K562 (cell line): ENCODE data around the gene TMEM135. TPM values are rescaled to one million over a fixed set of nuclear protein-coding genes. Genes with fewer than 3 reads are reported as not detected.

Experiments used
- ATF7 ChIP-seq: fragments of 450-650 bp; IDR thresholded peaks from 2 replicates; pipeline ENCODE4 v1.7.1; 2014; ENCODE audit warnings: mild to moderate bottlenecking, moderate library complexity
- DMBX1 ChIP-seq: fragments of 250-450 bp; sonication (Bioruptor Pico); IDR thresholded peaks from 2 replicates; pipeline ENCODE4 v1.8.0; 2022; ENCODE audit warnings: inconsistent platforms, mild to moderate bottlenecking, moderate library complexity, borderline replicate concordance
- ESRRB ChIP-seq: fragments of 250-450 bp; sonication (Bioruptor Pico); IDR thresholded peaks from 2 replicates; pipeline ENCODE4 v1.5.0; 2020; ENCODE audit warnings: mild to moderate bottlenecking, moderate library complexity, borderline replicate concordance
- FOSL1 ChIP-seq: fragments of 200-800 bp; sonication (Bioruptor generic); conservative IDR thresholded peaks from 2 replicates; pipeline ENCODE4 v1.6.1; 2016; ENCODE audit warnings: missing genetic modification characterization, missing compliant biosample characterization
- FOXA1 ChIP-seq: fragments of 450-650 bp; IDR thresholded peaks from 2 replicates; pipeline ENCODE4 v1.6.1; 2016; ENCODE audit warnings: mild to moderate bottlenecking, borderline replicate concordance
- FOXP1 ChIP-seq: sonication (generic); formaldehyde crosslinking; IDR thresholded peaks from 2 replicates; pipeline ENCODE4 v1.8.0; 2022; ENCODE audit warnings: mild to moderate bottlenecking, missing genetic modification reagents
- GABPB2 ChIP-seq: fragments of 250-450 bp; sonication (Bioruptor Pico); conservative IDR thresholded peaks from 2 replicates; pipeline ENCODE4 v1.5.1; 2021; ENCODE audit warnings: mild to moderate bottlenecking
- HDGF ChIP-seq: fragments of 450-650 bp; IDR thresholded peaks from 2 replicates; pipeline ENCODE4 v1.6.1; 2016
- HOXB6 ChIP-seq: fragments of 250-450 bp; sonication (Bioruptor Pico); IDR thresholded peaks from 2 replicates; pipeline ENCODE4 v1.5.1; 2022; ENCODE audit warnings: mild to moderate bottlenecking, borderline replicate concordance
- MTA3 ChIP-seq: fragments of 450-650 bp; formaldehyde crosslinking; IDR thresholded peaks from 2 replicates; pipeline ENCODE4 v1.6.1; 2017; ENCODE audit warnings: mild to moderate bottlenecking, borderline replicate concordance
- NR3C1 ChIP-seq: sonication (generic); formaldehyde crosslinking; IDR thresholded peaks from 2 replicates; pipeline ENCODE4 v1.8.1; 2022; ENCODE audit warnings: missing genetic modification reagents
- PML ChIP-seq: IDR thresholded peaks from 2 replicates; pipeline ENCODE4 v1.6.1; 2012; ENCODE audit warnings: low read length, inconsistent platforms
- POLR2A ChIP-seq: fragments of 450-650 bp; conservative IDR thresholded peaks from 2 replicates; pipeline ENCODE4 v1.6.1; 2016
- POLR2H ChIP-seq: IDR thresholded peaks from 2 replicates; pipeline ENCODE4 v1.6.1; 2016; ENCODE audit warnings: missing genetic modification characterization, low read depth, mild to moderate bottlenecking, control low read depth, missing compliant biosample characterization, moderate library complexity
- RB1 ChIP-seq: fragments of 450-650 bp; IDR thresholded peaks from 2 replicates; pipeline ENCODE4 v1.6.1; 2017; ENCODE audit warnings: low read depth, mild to moderate bottlenecking
- SLC30A9 ChIP-seq: fragments of 250-450 bp; sonication (Bioruptor Pico); IDR thresholded peaks from 2 replicates; pipeline ENCODE4 v1.8.0; 2022; ENCODE audit warnings: mild to moderate bottlenecking, moderate library complexity
- SP1 ChIP-seq: sonication (generic); formaldehyde crosslinking; IDR thresholded peaks from 2 replicates; pipeline ENCODE4 v1.8.1; 2022; ENCODE audit warnings: mild to moderate bottlenecking, missing genetic modification reagents
- SUPT5H ChIP-seq: fragments of 450-650 bp; IDR thresholded peaks from 2 replicates; pipeline ENCODE4 v1.6.1; 2016
- XRCC3 ChIP-seq: fragments of 450-650 bp; IDR thresholded peaks from 2 replicates; pipeline ENCODE4 v1.6.1; 2017; ENCODE audit warnings: mild to moderate bottlenecking, moderate library complexity
- ZBTB7A ChIP-seq: IDR thresholded peaks from 2 replicates; pipeline ENCODE4 v1.6.1; 2011; ENCODE audit warnings: low read depth, mild to moderate bottlenecking, low read length, moderate library complexity, borderline replicate concordance; ENCODE audit not compliant: control insufficient read depth
- polyA plus RNA-seq, 8 experiments: library from polyadenylated mRNA; depleted of rRNA in 4 of 8; stranded (reverse) in 5 of 8; unstranded in 3 of 8; fragments of >200 nt; fragmentation: Nextera tagmentation in 2 of 8; fragmentation: Illumina TruSeq in 1 of 8; extraction: Ambion mirVana in 2 of 8; extraction: Trizol in 1 of 8; gene quantifications; 2 replicates each; pipeline versions ENCODE4 v1.2.1 to v1.2.3, GENCODE V29; 2011 to 2014; ENCODE audit warnings: inconsistent platforms in 1 of 8, missing spikeins in 1 of 8
- total RNA-seq, 7 experiments: library from RNA; depleted of rRNA in 6 of 7; stranded (reverse); fragments of >200 nt in 6 of 7; fragmentation: Illumina TruSeq in 2 of 7; extraction: Trizol in 2 of 7; gene quantifications; 2 replicates each; pipeline versions ENCODE4 v1.2.1 to v1.2.3, GENCODE V29; 2011 to 2021; ENCODE audit warnings: low replicate concordance in 1 of 7
- TF ChIP-seq, protein P1 (sequence below): sonication (generic); formaldehyde crosslinking; IDR thresholded peaks from 2 replicates; pipeline ENCODE4 v1.8.0; 2022; ENCODE audit warnings: mild to moderate bottlenecking, low read depth, missing genetic modification reagents
- TF ChIP-seq, protein P2 (sequence below): fragments of 250-450 bp; sonication (Bioruptor Pico); IDR thresholded peaks from 2 replicates; pipeline ENCODE4 v1.4.0; 2020; ENCODE audit warnings: mild to moderate bottlenecking
- TF ChIP-seq, protein P3 (sequence below): conservative IDR thresholded peaks from 2 replicates; pipeline ENCODE4 v1.6.1; 2011; ENCODE audit warnings: low read depth, mild to moderate bottlenecking, low read length; ENCODE audit not compliant: control insufficient read depth
- TF ChIP-seq, protein P4 (sequence below): fragments of 450-650 bp; IDR thresholded peaks from 2 replicates; pipeline ENCODE4 v1.6.1; 2016; ENCODE audit warnings: mild to moderate bottlenecking

TMEM135 gene
- total and polyA plus RNA-seq, 9 of the 15 experiments (the other 6 are each of a cell fraction or from before 2014, with no cell fraction given): 17.3 to 53.6 (median 24.9) TPM

DNA sequence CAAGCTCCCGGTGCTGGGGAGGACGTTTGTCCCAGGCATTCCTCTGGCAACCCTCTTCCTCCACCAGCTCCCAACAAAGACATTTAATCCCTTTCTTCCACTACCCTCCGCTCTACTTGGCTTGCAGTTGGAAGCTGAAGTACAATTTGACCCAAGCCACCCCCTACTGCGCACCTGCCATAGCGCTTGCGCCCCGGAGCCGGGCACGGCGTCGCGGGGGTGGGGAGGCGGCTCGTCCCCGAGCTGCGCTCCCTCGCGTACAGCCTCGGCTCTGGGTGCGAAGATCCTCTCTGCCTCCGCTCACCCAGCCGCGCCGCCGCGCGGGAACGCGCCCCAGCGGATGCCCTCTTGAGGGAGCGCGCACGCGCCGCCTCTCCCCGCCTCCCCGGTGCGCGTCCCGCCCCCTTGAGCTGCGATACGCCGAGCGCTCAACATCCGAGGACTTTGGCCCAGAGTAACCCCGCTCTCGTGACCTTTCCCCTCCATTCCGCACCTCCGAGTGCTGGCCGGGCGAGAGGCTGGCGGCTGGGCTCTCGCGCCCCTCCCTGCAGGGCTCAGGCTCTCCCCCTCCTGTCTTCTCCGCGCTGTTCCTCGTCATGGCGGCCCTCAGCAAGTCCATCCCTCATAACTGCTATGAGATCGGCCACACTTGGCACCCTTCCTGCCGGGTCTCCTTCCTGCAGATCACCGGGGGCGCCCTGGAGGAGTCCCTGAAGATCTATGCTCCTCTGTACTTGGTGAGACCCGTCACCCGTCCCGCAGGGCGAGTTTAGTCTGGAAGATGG is at the start of gene TMEM135 (continued):
- TF ChIP-seq, protein P1, sequence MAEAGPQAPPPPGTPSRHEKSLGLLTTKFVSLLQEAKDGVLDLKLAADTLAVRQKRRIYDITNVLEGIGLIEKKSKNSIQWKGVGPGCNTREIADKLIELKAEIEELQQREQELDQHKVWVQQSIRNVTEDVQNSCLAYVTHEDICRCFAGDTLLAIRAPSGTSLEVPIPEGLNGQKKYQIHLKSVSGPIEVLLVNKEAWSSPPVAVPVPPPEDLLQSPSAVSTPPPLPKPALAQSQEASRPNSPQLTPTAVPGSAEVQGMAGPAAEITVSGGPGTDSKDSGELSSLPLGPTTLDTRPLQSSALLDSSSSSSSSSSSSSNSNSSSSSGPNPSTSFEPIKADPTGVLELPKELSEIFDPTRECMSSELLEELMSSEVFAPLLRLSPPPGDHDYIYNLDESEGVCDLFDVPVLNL (CRISPR knock-in tag): no peak
- TF ChIP-seq SLC30A9 (no peak), HDGF (no peak), MTA3 (peak; percentile 72; the same call in 1 of the 2 replicates), DMBX1 (CRISPR knock-in tag) (peak; percentile 42; the same call in 1 of the 2 replicates), XRCC3 (no peak), SUPT5H (peak; percentile 78), POLR2A (peak; percentile 82), RB1 (peak; percentile 85), PML (peak; percentile 47; the same call in 1 of the 2 replicates), ESRRB (no peak), ATF7 (peak; percentile 74), FOXP1 (CRISPR knock-in tag) (0 out of 2 replicates have a peak, but pooled peaks have one; percentile 37), SP1 (CRISPR knock-in tag) (peak; percentile 88), GABPB2 (CRISPR knock-in tag) (no peak), NR3C1 (CRISPR knock-in tag) (no peak), HOXB6 (CRISPR knock-in tag) (no peak), FOSL1 (no peak; the same call in 1 of the 2 replicates), FOXA1 (no peak), ZBTB7A (no peak; the same call in 1 of the 2 replicates), POLR2H (tag) (peak; percentile 46)
- TF ChIP-seq, protein P2, sequence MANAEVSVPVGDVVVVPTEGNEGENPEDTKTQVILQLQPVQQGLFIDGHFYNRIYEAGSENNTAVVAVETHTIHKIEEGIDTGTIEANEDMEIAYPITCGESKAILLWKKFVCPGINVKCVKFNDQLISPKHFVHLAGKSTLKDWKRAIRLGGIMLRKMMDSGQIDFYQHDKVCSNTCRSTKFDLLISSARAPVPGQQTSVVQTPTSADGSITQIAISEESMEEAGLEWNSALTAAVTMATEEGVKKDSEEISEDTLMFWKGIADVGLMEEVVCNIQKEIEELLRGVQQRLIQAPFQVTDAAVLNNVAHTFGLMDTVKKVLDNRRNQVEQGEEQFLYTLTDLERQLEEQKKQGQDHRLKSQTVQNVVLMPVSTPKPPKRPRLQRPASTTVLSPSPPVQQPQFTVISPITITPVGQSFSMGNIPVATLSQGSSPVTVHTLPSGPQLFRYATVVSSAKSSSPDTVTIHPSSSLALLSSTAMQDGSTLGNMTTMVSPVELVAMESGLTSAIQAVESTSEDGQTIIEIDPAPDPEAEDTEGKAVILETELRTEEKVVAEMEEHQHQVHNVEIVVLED (CRISPR knock-in tag): peak; percentile 84
- TF ChIP-seq, protein P3, sequence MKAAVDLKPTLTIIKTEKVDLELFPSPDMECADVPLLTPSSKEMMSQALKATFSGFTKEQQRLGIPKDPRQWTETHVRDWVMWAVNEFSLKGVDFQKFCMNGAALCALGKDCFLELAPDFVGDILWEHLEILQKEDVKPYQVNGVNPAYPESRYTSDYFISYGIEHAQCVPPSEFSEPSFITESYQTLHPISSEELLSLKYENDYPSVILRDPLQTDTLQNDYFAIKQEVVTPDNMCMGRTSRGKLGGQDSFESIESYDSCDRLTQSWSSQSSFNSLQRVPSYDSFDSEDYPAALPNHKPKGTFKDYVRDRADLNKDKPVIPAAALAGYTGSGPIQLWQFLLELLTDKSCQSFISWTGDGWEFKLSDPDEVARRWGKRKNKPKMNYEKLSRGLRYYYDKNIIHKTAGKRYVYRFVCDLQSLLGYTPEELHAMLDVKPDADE: no peak
- TF ChIP-seq, protein P4, sequence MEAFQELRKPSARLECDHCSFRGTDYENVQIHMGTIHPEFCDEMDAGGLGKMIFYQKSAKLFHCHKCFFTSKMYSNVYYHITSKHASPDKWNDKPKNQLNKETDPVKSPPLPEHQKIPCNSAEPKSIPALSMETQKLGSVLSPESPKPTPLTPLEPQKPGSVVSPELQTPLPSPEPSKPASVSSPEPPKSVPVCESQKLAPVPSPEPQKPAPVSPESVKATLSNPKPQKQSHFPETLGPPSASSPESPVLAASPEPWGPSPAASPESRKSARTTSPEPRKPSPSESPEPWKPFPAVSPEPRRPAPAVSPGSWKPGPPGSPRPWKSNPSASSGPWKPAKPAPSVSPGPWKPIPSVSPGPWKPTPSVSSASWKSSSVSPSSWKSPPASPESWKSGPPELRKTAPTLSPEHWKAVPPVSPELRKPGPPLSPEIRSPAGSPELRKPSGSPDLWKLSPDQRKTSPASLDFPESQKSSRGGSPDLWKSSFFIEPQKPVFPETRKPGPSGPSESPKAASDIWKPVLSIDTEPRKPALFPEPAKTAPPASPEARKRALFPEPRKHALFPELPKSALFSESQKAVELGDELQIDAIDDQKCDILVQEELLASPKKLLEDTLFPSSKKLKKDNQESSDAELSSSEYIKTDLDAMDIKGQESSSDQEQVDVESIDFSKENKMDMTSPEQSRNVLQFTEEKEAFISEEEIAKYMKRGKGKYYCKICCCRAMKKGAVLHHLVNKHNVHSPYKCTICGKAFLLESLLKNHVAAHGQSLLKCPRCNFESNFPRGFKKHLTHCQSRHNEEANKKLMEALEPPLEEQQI: 0 out of 2 replicates have a peak, but pooled peaks have one; percentile 14
